ENCODE measurements around the gene AGPAT2.

Gene AGPAT2

GRCh38 chr9:136694163-136694871, 7.1 kb upstream of the AGPAT2 start:
- H3K27ac ChIP-seq: peak overlapping the region; percentile 61
- no peak for TF ChIP-seq ZFX (IDR thresholded peaks at IDR 0.05; ENCODE audit: borderline replicate concordance)
- peak; percentile 95 for TF ChIP-seq CTCF (IDR thresholded peaks at IDR 0.05)

- TF ChIP-seq ZFX (IDR thresholded peaks at IDR 0.05; ENCODE audit: borderline replicate concordance) (no peak), CTCF (IDR thresholded peaks at IDR 0.05) (no peak)
- H3K27ac ChIP-seq: peak overlapping the region; percentile 61
Observed at GRCh38 chr9:136693490-136694162, 6.4 kb upstream of the AGPAT2 start.

- TF ChIP-seq CTCF (IDR thresholded peaks at IDR 0.05) (no peak), ZFX (IDR thresholded peaks at IDR 0.05; ENCODE audit: borderline replicate concordance) (no peak)
- H3K27ac ChIP-seq: no peak overlapping the region
Observed at GRCh38 chr9:136693135-136693489, 5.9 kb upstream of the AGPAT2 start.

GRCh38 chr9:136692185-136693134, 5.2 kb upstream of the AGPAT2 start:
- TF ChIP-seq ZFX (IDR thresholded peaks at IDR 0.05; ENCODE audit: borderline replicate concordance): no peak
- H3K27ac ChIP-seq: no peak overlapping the region

GRCh38 chr9:136691316-136692184, 4.3 kb upstream of the AGPAT2 start:
- TF ChIP-seq ZFX (IDR thresholded peaks at IDR 0.05; ENCODE audit: borderline replicate concordance) (no peak), CTCF (IDR thresholded peaks at IDR 0.05) (no peak)
- H3K27ac ChIP-seq: no peak overlapping the region

- no peak for TF ChIP-seq ZFX (IDR thresholded peaks at IDR 0.05; ENCODE audit: borderline replicate concordance)
- no peak for TF ChIP-seq CTCF (IDR thresholded peaks at IDR 0.05)
- no peak overlapping the region for H3K27ac ChIP-seq
Observed at GRCh38 chr9:136690806-136691261, 3.6 kb upstream of the AGPAT2 start.

Measured in 22Rv1 (cell line).